ENCODE results near the gene NOL4L.
"Not testable (repeated sequence)": the region's sequence is repeated elsewhere in the genome, so short reads cannot be mapped to it uniquely, and the experiment has no call there.

NOL4L gene

GRCh38 chr20:32501709-32502108 lies 83.4 kb downstream of the NOL4L start:
- DNase-seq = peak; percentile 55

- DNase-seq = no peak
These were observed 87.4 kb downstream of the NOL4L start for GRCh38 chr20:32497589-32498224.

- no peak for DNase-seq
These were observed 88.2 kb downstream of the NOL4L start for GRCh38 chr20:32496811-32497533.

- no peak for DNase-seq
These were observed 89.2 kb downstream of the NOL4L start for GRCh38 chr20:32495949-32496348.

GRCh38 chr20:32495217-32495565 lies 89.9 kb downstream of the NOL4L start:
- DNase-seq = no peak

- DNase-seq = no peak
These were observed 90.5 kb downstream of the NOL4L start for GRCh38 chr20:32494483-32495216.

- no peak for DNase-seq
These were observed 91.8 kb downstream of the NOL4L start for GRCh38 chr20:32493356-32493755.

- DNase-seq = not testable (repeated sequence)
These were observed 93.4 kb downstream of the NOL4L start for GRCh38 chr20:32491764-32492151.

- no peak for DNase-seq
These were observed 94.0 kb downstream of the NOL4L start for GRCh38 chr20:32490942-32491763.

GRCh38 chr20:32488066-32488838 lies 96.9 kb downstream of the NOL4L start:
- no peak for DNase-seq

GRCh38 chr20:32487381-32487780 lies 97.8 kb downstream of the NOL4L start:
- no peak for DNase-seq

- DNase-seq = no peak
These were observed 99.2 kb downstream of the NOL4L start for GRCh38 chr20:32485770-32486478.

GRCh38 chr20:32484958-32485769 lies 100.0 kb downstream of the NOL4L start:
- DNase-seq = peak; percentile 81

- peak; percentile 28 for DNase-seq
These were observed 100.7 kb downstream of the NOL4L start for GRCh38 chr20:32484225-32484957.

GRCh38 chr20:32483351-32484224 lies 101.5 kb downstream of the NOL4L start:
- peak; percentile 88 for DNase-seq

- peak; percentile 25 for DNase-seq
These were observed 102.5 kb downstream of the NOL4L start for GRCh38 chr20:32482442-32483261.

GRCh38 chr20:32482143-32482441 lies 103.0 kb downstream of the NOL4L start:
- no peak for DNase-seq
